CD14-positive monocyte (primary cell): ENCODE results near the gene TLR6. TPM values are rescaled to one million over a fixed set of nuclear protein-coding genes. Genes with fewer than 3 reads are reported as not detected.
A peak's percentile ranks its signal among the peaks of the same experiment; 100 is the strongest.

Experiments used
- DNase-seq, 3 donors: peaks; one replicate each; pipeline ENCODE4 v3.0.0-alpha.2; 2011 to 2022
- H2AFZ ChIP-seq: 2 replicates; pipeline ENCODE4 v1.6.0; 2012; ENCODE audit warnings: mild to moderate bottlenecking, low read depth, low read length, inconsistent platforms; ENCODE audit not compliant: insufficient read depth, poor library complexity, severe bottlenecking
- H3K27ac ChIP-seq, 2 donors: 1 replicate in 1 of 2; 2 replicates in 1 of 2; pipeline ENCODE4 v1.5.1; 2012 to 2013; ENCODE audit warnings: low read length in 2 of 2, control low read depth in 1 of 2, inconsistent platforms in 1 of 2, low read depth in 1 of 2, mild to moderate bottlenecking in 1 of 2
- H3K27me3 ChIP-seq, 2 donors: one replicate each; pipeline versions ENCODE4 v1.6.0 to v1.6.1; 2011 to 2013; ENCODE audit warnings: low read length in 2 of 2; ENCODE audit not compliant: control insufficient read depth in 2 of 2, insufficient read depth in 2 of 2
- H3K36me3 ChIP-seq, 2 donors: replicated peaks in 1 of 2; 1 replicate in 1 of 2; 2 replicates in 1 of 2; pipeline versions ENCODE4 v1.5.1 to v1.6.1; 2012 to 2013; ENCODE audit warnings: low read length in 2 of 2, control low read depth in 1 of 2, inconsistent platforms in 1 of 2, mild to moderate bottlenecking in 1 of 2; ENCODE audit not compliant: insufficient read depth in 2 of 2, control insufficient read depth in 1 of 2
- H3K4me1 ChIP-seq, 2 donors: 1 replicate in 1 of 2; 2 replicates in 1 of 2; pipeline versions ENCODE4 v1.5.1 to v1.6.1; 2012 to 2013; ENCODE audit warnings: low read length in 2 of 2, control low read depth in 1 of 2, inconsistent platforms in 1 of 2, mild to moderate bottlenecking in 1 of 2, moderate library complexity in 1 of 2; ENCODE audit not compliant: insufficient read depth in 2 of 2, control insufficient read depth in 1 of 2
- H3K4me2 ChIP-seq: replicated peaks from 2 replicates; pipeline ENCODE3; 2012; ENCODE audit warnings: low read length, moderate library complexity, mild to moderate bottlenecking; ENCODE audit not compliant: poor library complexity, severe bottlenecking; ENCODE audit errors: extremely low read depth
- H3K4me3 ChIP-seq, 3 experiments: fragments of 200-600 bp in 1 of 3; sonication (generic) in 1 of 3; replicated peaks in 1 of 3; 1 replicate in 2 of 3; 2 replicates in 1 of 3; pipeline ENCODE4 v1.5.1; 2011 to 2013; ENCODE audit warnings: low read length in 3 of 3, mild to moderate bottlenecking in 3 of 3, control low read depth in 2 of 3, low read depth in 2 of 3, inconsistent platforms in 1 of 3, moderate library complexity in 1 of 3
- H3K79me2 ChIP-seq: 2 replicates; pipeline ENCODE4 v1.6.0; 2012; ENCODE audit warnings: mild to moderate bottlenecking, control low read depth, inconsistent platforms, low read length, moderate library complexity; ENCODE audit not compliant: insufficient read depth
- H3K9ac ChIP-seq: 2 replicates; pipeline ENCODE4 v1.6.0; 2017; ENCODE audit warnings: low read length, mild to moderate bottlenecking; ENCODE audit not compliant: insufficient read depth, poor library complexity, severe bottlenecking
- H3K9me3 ChIP-seq, 2 donors: replicated peaks in 1 of 2; 1 replicate in 1 of 2; 2 replicates in 1 of 2; pipeline versions ENCODE4 v1.5.1 to v1.6.1; 2012 to 2013; ENCODE audit warnings: low read length in 2 of 2, control low read depth in 1 of 2; ENCODE audit not compliant: control insufficient read depth in 1 of 2, insufficient read depth in 1 of 2
- H4K20me1 ChIP-seq: 2 replicates; pipeline ENCODE4 v1.6.0; 2012; ENCODE audit warnings: mild to moderate bottlenecking, low read length, control low read depth, moderate library complexity; ENCODE audit not compliant: insufficient read depth
- H3K27ac Mint-ChIP-seq, 7 donors: one replicate each; pipeline ENCODE4 v1.8.0; 2020; ENCODE audit warnings: mild to moderate bottlenecking in 7 of 7, mixed read lengths in 7 of 7, moderate library complexity in 6 of 7, inconsistent platforms in 2 of 7
- H3K27me3 Mint-ChIP-seq, 3 donors: one replicate each; pipeline ENCODE4 v1.8.0; 2021 to 2022; ENCODE audit warnings: low read depth in 3 of 3, mild to moderate bottlenecking in 3 of 3, mixed read lengths in 3 of 3, moderate library complexity in 3 of 3, inconsistent platforms in 1 of 3
- H3K36me3 Mint-ChIP-seq, 2 donors: one replicate each; pipeline ENCODE4 v1.8.0; 2020; ENCODE audit warnings: mixed read lengths in 2 of 2, inconsistent platforms in 1 of 2, mild to moderate bottlenecking in 1 of 2
- H3K4me1 Mint-ChIP-seq: one replicate; pipeline ENCODE4 v1.8.0; 2020; ENCODE audit warnings: mild to moderate bottlenecking, mixed read lengths
- H3K4me3 Mint-ChIP-seq, 2 donors: one replicate each; pipeline ENCODE4 v1.8.0; 2020; ENCODE audit warnings: mild to moderate bottlenecking in 2 of 2, mixed read lengths in 2 of 2, moderate library complexity in 1 of 2
- H3K9me3 Mint-ChIP-seq, 7 donors: one replicate each; pipeline ENCODE4 v1.8.0; 2020 to 2022; ENCODE audit warnings: mixed read lengths in 7 of 7, mild to moderate bottlenecking in 6 of 7, moderate library complexity in 6 of 7, inconsistent platforms in 2 of 7
- WGBS: methylation state at CpG from one replicate; pipeline ENCODE4 v1.1.5; 2013; ENCODE audit warnings: missing lambda C conversion rate; ENCODE audit not compliant: insufficient coverage; 5-methylcytosine and 5-hydroxymethylcytosine counted together
- intact Hi-C, 2 donors: fragments of 100-400 bp; cut with micrococcal nuclease; formaldehyde crosslinking; loops; one replicate each; pipeline versions ENCODE4 v1.15.0 to v1.15.1; 2023
- polyA plus RNA-seq, 3 donors: library from polyadenylated mRNA; depleted of rRNA in 1 of 3; unstranded in 2 of 3; stranded (reverse) in 1 of 3; fragments of 300-500 nt in 2 of 3; fragments of >200 nt in 1 of 3; fragmentation: Illumina TruSeq in 2 of 3; gene quantifications; 1 replicate in 2 of 3; 2 replicates in 1 of 3; pipeline ENCODE4 v1.2.3, GENCODE V29; 2012 to 2021
- TF ChIP-seq, protein P1 (sequence below): fragments of 200-600 bp; IDR thresholded peaks from one replicate; pipeline ENCODE4 v1.8.0; 2022; ENCODE audit warnings: antibody characterized with exemption, mild to moderate bottlenecking

The TLR6 gene
- polyA plus RNA-seq, 3 donors, result 7.7 to 12.7 (median 11.5) TPM

- Histone ChIP-seq H4K20me1 (no peaks in the 10 kb centered on the region), H3K27ac (no peak overlapping the region), H3K4me3 (no peak overlapping the region), H3K9me3 (no peaks in the 10 kb centered on the region), H3K4me1 (no peaks in the 10 kb centered on the region), H3K36me3 (peaks cover 11 to 62% of the 10 kb centered on the region in 2 donors), H3K4me2 (no peak overlapping the region), H3K79me2 (no peaks in the 10 kb centered on the region), H2AFZ (no peak overlapping the region), H3K9ac (no peak overlapping the region), H3K27me3 (no peaks in the 10 kb centered on the region)
- Mint-ChIP-seq H3K27ac (peak overlapping the region in 1 of 7 donors; percentile 37), H3K4me3 (no peak overlapping the region), H3K9me3 (peaks cover 0 to 2% (median 0%) of the 10 kb centered on the region in 7 donors), H3K27me3 (peaks cover 0 to 4% (median 0%) of the 10 kb centered on the region in 3 donors), H3K4me1 (peaks cover under 1% of the 10 kb centered on the region), H3K36me3 (peaks cover 44 to 57% of the 10 kb centered on the region in 2 donors)
- intact Hi-C loops, result no loop called here
- no peak for DNase-seq
- TF ChIP-seq, protein P1, sequence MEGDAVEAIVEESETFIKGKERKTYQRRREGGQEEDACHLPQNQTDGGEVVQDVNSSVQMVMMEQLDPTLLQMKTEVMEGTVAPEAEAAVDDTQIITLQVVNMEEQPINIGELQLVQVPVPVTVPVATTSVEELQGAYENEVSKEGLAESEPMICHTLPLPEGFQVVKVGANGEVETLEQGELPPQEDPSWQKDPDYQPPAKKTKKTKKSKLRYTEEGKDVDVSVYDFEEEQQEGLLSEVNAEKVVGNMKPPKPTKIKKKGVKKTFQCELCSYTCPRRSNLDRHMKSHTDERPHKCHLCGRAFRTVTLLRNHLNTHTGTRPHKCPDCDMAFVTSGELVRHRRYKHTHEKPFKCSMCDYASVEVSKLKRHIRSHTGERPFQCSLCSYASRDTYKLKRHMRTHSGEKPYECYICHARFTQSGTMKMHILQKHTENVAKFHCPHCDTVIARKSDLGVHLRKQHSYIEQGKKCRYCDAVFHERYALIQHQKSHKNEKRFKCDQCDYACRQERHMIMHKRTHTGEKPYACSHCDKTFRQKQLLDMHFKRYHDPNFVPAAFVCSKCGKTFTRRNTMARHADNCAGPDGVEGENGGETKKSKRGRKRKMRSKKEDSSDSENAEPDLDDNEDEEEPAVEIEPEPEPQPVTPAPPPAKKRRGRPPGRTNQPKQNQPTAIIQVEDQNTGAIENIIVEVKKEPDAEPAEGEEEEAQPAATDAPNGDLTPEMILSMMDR, result no peak
- WGBS, result 100% methylated on average over 3 of the region's 7 CpGs
Measured at GRCh38 chr4:38894322-38894982, 37.8 kb upstream of the TLR6 start.

DNA sequence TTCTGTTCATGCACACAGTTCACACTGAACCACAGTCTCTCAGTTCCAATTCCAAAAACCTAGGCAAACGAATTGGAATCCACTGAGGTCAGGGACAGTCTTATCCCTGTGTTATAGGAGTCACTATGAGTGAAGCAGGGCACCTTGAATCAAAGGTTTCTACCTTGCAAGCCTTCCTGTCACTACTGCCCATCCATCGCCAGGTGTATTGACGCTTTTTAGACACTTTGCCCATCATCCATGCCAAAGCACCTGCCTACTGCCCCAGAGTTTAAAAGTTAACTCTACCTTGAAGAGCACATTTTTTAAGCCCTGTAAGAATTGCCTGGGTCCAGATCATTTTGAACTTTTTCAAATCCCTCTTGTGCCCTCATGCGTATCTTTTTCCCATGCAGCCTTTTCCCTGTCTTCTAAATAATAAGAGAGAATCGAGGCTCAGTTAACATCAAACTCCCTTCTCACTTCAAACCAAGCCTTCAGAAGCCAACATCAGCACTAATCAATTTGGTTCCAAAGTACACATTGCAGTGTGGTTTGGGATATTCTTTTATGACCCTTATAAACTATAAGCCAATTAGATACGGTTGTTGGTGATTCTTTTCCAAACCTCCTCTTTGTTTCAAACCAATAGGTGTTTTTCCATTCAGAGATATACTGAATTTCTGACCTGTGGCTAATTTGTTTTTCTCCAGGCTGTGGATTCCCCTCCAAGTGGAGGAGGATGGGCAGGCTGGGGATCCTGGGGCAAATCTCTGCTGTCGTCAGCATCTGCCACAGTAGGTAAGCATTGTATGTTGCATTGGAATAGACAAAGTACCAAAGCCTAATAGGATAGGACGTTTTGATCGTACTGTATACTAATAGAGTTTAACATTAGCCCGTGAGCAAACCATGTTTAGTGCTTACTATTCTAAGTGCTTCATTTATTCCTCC lies 34.7 kb upstream of the TLR6 start:
- H3K79me2 ChIP-seq, result no peaks in the 10 kb centered on the region
- TF ChIP-seq, protein P1, result no peak

More for the DNA sequence above, 34.7 kb upstream of the TLR6 start:
- H3K4me1 ChIP-seq, result no peaks in the 10 kb centered on the region
- H3K27ac Mint-ChIP-seq, result peak overlapping the region in 1 of 7 donors; percentile 55
- peaks cover 11 to 43% of the 10 kb centered on the region in 2 donors for H3K36me3 ChIP-seq
- intact Hi-C loops, result no loop called here
- H3K27me3 Mint-ChIP-seq, result peaks cover 0 to 4% (median 0%) of the 10 kb centered on the region in 3 donors
- no peaks in the 10 kb centered on the region for H4K20me1 ChIP-seq
- 83% methylated on average over 1 of the region's 10 CpGs for WGBS
- DNase-seq, result no peak
- H3K4me3 Mint-ChIP-seq, result no peak overlapping the region
- H3K9me3 Mint-ChIP-seq, result no peaks in the 10 kb centered on the region
- no peak overlapping the region for H3K27ac ChIP-seq
- no peak overlapping the region for H2AFZ ChIP-seq
- no peak overlapping the region for H3K9ac ChIP-seq
- H3K9me3 ChIP-seq, result no peaks in the 10 kb centered on the region
- H3K4me1 Mint-ChIP-seq, result peaks cover 5% of the 10 kb centered on the region
- no peaks in the 10 kb centered on the region for H3K27me3 ChIP-seq
- no peak overlapping the region for H3K4me3 ChIP-seq
- peaks cover 39 to 47% of the 10 kb centered on the region in 2 donors for H3K36me3 Mint-ChIP-seq
- no peak overlapping the region for H3K4me2 ChIP-seq
